Heart left ventricle (tissue), 16 donors: ENCODE measurements around the gene CDH3. TPM values are rescaled to one million over a fixed set of nuclear protein-coding genes. Genes with fewer than 3 reads are reported as not detected.

Source experiments
- ATAC-seq, 4 donors: fragments of 200-7000 bp; cut with Tn5 transposase; one replicate each; pipeline ENCODE4 v1.9.1; 2020 to 2022; ENCODE audit warnings: moderate library complexity in 4 of 4, mild to moderate bottlenecking in 3 of 4, moderate number of reproducible peaks in 1 of 4
- DNase-seq, 5 donors: peaks; one replicate each; pipeline ENCODE4 v3.0.0-alpha.2; 2020
- H3K27ac ChIP-seq, 12 donors: fragments of 200-600 bp; sonication (generic) in 4 of 12; one replicate each; pipeline versions ENCODE4 v1.5.0 to v1.8.0; 2016 to 2022; ENCODE audit warnings: mild to moderate bottlenecking in 2 of 12
- H3K27me3 ChIP-seq, 9 donors: fragments of 200-600 bp; sonication (generic) in 2 of 9; one replicate each; pipeline versions ENCODE4 v1.5.1 to v1.8.0; 2016 to 2022; ENCODE audit warnings: mild to moderate bottlenecking in 3 of 9
- H3K36me3 ChIP-seq, 9 donors: fragments of 200-600 bp; sonication (generic) in 2 of 9; one replicate each; pipeline versions ENCODE4 v1.5.0 to v1.8.0; 2018 to 2022; ENCODE audit warnings: mild to moderate bottlenecking in 2 of 9
- H3K4me1 ChIP-seq, 12 donors: fragments of 200-600 bp; sonication (generic) in 4 of 12; one replicate each; pipeline versions ENCODE4 v1.5.0 to v1.8.0; 2016 to 2022; ENCODE audit warnings: mild to moderate bottlenecking in 3 of 12
- H3K4me3 ChIP-seq, 12 donors: fragments of 200-600 bp; sonication (generic) in 4 of 12; one replicate each; pipeline versions ENCODE4 v1.5.0 to v1.8.0; 2017 to 2022; ENCODE audit warnings: mild to moderate bottlenecking in 9 of 12, moderate library complexity in 4 of 12
- H3K9me3 ChIP-seq, 12 donors: fragments of 200-600 bp; sonication (generic) in 4 of 12; one replicate each; pipeline versions ENCODE4 v1.5.0 to v1.8.0; 2016 to 2022; ENCODE audit warnings: mild to moderate bottlenecking in 1 of 12
- CTCF ChIP-seq, 12 donors: fragments of 200-600 bp; sonication (generic) in 4 of 12; IDR thresholded peaks; one replicate each; pipeline versions ENCODE4 v1.5.0 to v1.8.0; 2018 to 2022; ENCODE audit warnings: antibody characterized with exemption in 12 of 12, mild to moderate bottlenecking in 5 of 12
- POLR2A ChIP-seq, 2 donors: fragments of 450-650 bp; IDR thresholded peaks; one replicate each; pipeline ENCODE4 v1.6.1; 2017; ENCODE audit warnings: antibody characterized with exemption in 2 of 2, mild to moderate bottlenecking in 2 of 2, moderate library complexity in 2 of 2
- WGBS, 4 donors: extraction: QIAGEN DNeasy Blood & Tissue Kit in 2 of 4; methylation state at CpG; one replicate each; pipeline versions ENCODE4 v1.1.5 to v1.1.7; 2013 to 2018; 5-methylcytosine and 5-hydroxymethylcytosine counted together
- intact Hi-C, 10 donors: fragments of 100-400 bp; cut with DNase I; formaldehyde crosslinking; loops; one replicate each; pipeline versions ENCODE4 v1.11.1 to v1.14.2; 2022
- polyA plus RNA-seq, 2 donors: library from polyadenylated mRNA; stranded (reverse); fragments of 200-250 nt; gene quantifications; one replicate each; pipeline ENCODE4 v1.2.3, GENCODE V29; 2013
- total RNA-seq, 9 donors: library from RNA; depleted of rRNA in 2 of 9; stranded (reverse); fragments of >200 nt in 2 of 9; fragmentation: NEBNext Ultra II Directional in 3 of 9; extraction: Animal tissue kit (Norgen Biotek cat#: 25700) in 3 of 9; gene quantifications; one replicate each; pipeline versions ENCODE4 v1.1.0 to v1.2.4, GENCODE V29; 2016 to 2023
- donor health status: ischemic (EF 13 %, LVEDD 7.1; RV severe dilation, severe dysfunction).
- donor health status: healthy with polysubstance abuse.
- donor health status: DM: no; HTN: yes; CAD: no.
- donor health status: DM: no; HTN: no; CAD: no.
- donor health status: ischemic (EF 25% LVEDD 6.9; RV normal size, moderate dysfunction).
- donor health status: ischemic (EF 25% LVEDD 5.7; RV mildly dilated, moderate dysfunction).
- donor health status: healthy.
- donor health status: DM: yes; HTN: yes; CAD: no.
- donor health status: ischemic (EF 35%, LVEDD 5.7; RV mildly dilated, moderate dysfunction).
- donor health status: nonischemic (EF 11% LVEDD 7.7; RV severe dilation, severe dysfunction).
- donor health status: DM: yes; HTN: yes; CAD: no.
- donor health status: PGD.
- donor health status: ischemic (EF 29% LVEDD 5.4; RV normal size, mild dysfunction).
- donor health status: nonischemic (EF 23%, LVEDD 6.1; RV moderate dilation, normal function).

CDH3 gene
- total and polyA plus RNA-seq, 11 donors: 0.01 to 3.8 TPM; not detected in 9

- intact Hi-C loops: no loop called here
- H3K27me3 ChIP-seq: peaks cover 21 to 65% (median 57%) of the 10 kb centered on the region in 9 donors
- TF ChIP-seq CTCF (IDR thresholded peaks at IDR 0.05) (no peak), POLR2A (IDR thresholded peaks at IDR 0.05) (no peak)
- H3K4me3 ChIP-seq: peak overlapping the region in 8 of 12 donors; percentile 2 to 29 (median 18)
- DNase-seq (no peak), ATAC-seq (no peak)
- no peaks in the 10 kb centered on the region for H3K36me3 ChIP-seq
- peaks cover 0 to 27% (median 10%) of the 10 kb centered on the region in 12 donors for H3K4me1 ChIP-seq
- no peaks in the 10 kb centered on the region for H3K9me3 ChIP-seq
- no peak overlapping the region for H3K27ac ChIP-seq
- 2 to 3% (median 3%) methylated on average over 35 to 51 of the region's 51 CpGs for WGBS, 4 donors
Measured at GRCh38 chr16:68642436-68643101, 2.5 kb upstream of the CDH3 start.

DNA sequence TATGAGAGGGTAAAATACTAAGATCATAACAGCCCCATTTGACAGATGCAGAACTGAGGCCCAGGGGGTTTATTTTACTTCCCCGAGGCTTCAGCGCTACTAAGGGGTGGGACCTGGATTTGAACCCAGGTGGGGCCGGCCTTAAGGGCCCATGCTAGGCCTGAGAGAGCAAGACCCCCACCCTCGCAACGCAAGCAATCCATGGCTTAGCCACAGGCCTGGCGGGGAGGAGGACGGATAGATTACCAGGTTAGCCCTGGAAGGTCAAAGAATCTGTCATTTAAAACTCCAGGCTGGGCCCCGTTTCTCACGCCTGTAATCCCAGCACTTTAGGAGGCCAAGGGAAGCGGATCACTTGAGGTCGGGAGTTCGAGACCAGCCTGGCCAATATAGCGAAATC lies 1.9 kb upstream of the CDH3 start:
- 84 to 90% (median 86%) methylated on average over 13 of the region's 13 CpGs for WGBS, 4 donors
- intact Hi-C loops: no loop called here
- no peaks in the 10 kb centered on the region for H3K9me3 ChIP-seq
- no peaks in the 10 kb centered on the region for H3K36me3 ChIP-seq
- peaks cover 0 to 27% (median 10%) of the 10 kb centered on the region in 12 donors for H3K4me1 ChIP-seq
- H3K27ac ChIP-seq: no peak overlapping the region
- no peak overlapping the region for H3K4me3 ChIP-seq
- H3K27me3 ChIP-seq: peaks cover 21 to 71% (median 57%) of the 10 kb centered on the region in 9 donors
- DNase-seq (no peak), ATAC-seq (no peak)
- TF ChIP-seq CTCF (IDR thresholded peaks at IDR 0.05): no peak
- no peak for TF ChIP-seq POLR2A (IDR thresholded peaks at IDR 0.05)

DNA sequence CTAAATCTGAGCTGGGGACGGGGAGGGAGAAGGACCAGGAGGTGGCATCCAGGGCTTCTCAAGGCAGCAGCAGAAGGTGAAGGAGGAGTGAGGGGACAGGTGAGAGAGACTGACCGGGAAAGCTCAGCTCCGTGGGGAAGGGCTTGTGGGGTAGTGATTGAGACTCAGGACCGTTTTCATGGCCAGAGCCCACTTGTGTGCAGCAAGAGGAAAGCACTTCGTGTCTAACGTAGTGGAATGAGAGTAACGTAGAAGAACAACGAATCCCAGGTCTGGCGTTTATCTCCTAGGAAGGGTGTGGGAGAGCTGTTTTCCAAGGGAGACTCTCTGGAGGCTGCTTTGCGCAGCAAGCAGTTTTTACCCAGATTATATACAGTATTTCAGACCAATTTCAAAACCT lies 1.3 kb upstream of the CDH3 start:
- 25 to 30% (median 28%) methylated on average over 10 of the region's 10 CpGs for WGBS, 4 donors
- intact Hi-C loops: no loop called here

GRCh38 chr16:68644296-68644695 lies 814 bp upstream of the CDH3 start:
- Histone ChIP-seq H3K27ac (no peak overlapping the region), H3K27me3 (peaks cover 21 to 82% (median 57%) of the 10 kb centered on the region in 9 donors), H3K4me1 (peaks cover 0 to 27% (median 10%) of the 10 kb centered on the region in 12 donors), H3K4me3 (no peak overlapping the region), H3K36me3 (no peaks in the 10 kb centered on the region), H3K9me3 (no peaks in the 10 kb centered on the region)
- no peak for DNase-seq
- 14 to 30% (median 17%) methylated on average over 17 of the region's 17 CpGs for WGBS, 4 donors
- intact Hi-C loops: no loop called here
- TF ChIP-seq POLR2A (IDR thresholded peaks at IDR 0.05): no peak
- no peak for TF ChIP-seq CTCF (IDR thresholded peaks at IDR 0.05)
- no peak for ATAC-seq

More for the DNA sequence above, 1.3 kb upstream of the CDH3 start:
- no peak overlapping the region for H3K27ac ChIP-seq
- no peaks in the 10 kb centered on the region for H3K36me3 ChIP-seq
- no peak for ATAC-seq
- no peak for DNase-seq
- TF ChIP-seq POLR2A (IDR thresholded peaks at IDR 0.05) (no peak), CTCF (IDR thresholded peaks at IDR 0.05) (no peak)
- peaks cover 21 to 77% (median 57%) of the 10 kb centered on the region in 9 donors for H3K27me3 ChIP-seq
- peaks cover 0 to 27% (median 10%) of the 10 kb centered on the region in 12 donors for H3K4me1 ChIP-seq
- H3K4me3 ChIP-seq: no peak overlapping the region
- no peaks in the 10 kb centered on the region for H3K9me3 ChIP-seq
